ENCODE measurements around the gene PMF1.

PMF1 gene

DNA sequence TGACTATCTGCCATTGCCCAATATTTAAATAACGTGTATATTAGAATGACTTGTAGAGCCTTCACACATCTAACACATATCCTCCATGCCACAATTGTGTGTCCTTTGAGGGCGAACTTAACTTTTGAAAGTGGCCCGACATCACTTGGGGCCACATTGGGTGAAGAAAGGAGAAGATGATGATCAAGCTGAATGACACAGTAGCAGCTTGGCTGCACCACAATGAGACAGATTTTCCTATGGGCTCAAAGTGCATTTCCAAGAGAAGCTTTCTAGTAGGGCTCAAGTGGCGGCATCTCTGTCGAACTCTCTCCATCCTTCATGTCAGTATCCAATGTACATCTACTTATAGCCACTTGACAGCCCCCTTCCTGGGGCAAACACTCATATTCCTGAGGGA, 25.4 kb downstream of the PMF1 start:
- TF ChIP-seq, protein P1, sequence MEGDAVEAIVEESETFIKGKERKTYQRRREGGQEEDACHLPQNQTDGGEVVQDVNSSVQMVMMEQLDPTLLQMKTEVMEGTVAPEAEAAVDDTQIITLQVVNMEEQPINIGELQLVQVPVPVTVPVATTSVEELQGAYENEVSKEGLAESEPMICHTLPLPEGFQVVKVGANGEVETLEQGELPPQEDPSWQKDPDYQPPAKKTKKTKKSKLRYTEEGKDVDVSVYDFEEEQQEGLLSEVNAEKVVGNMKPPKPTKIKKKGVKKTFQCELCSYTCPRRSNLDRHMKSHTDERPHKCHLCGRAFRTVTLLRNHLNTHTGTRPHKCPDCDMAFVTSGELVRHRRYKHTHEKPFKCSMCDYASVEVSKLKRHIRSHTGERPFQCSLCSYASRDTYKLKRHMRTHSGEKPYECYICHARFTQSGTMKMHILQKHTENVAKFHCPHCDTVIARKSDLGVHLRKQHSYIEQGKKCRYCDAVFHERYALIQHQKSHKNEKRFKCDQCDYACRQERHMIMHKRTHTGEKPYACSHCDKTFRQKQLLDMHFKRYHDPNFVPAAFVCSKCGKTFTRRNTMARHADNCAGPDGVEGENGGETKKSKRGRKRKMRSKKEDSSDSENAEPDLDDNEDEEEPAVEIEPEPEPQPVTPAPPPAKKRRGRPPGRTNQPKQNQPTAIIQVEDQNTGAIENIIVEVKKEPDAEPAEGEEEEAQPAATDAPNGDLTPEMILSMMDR (IDR thresholded peaks at IDR 0.05; ENCODE audit: insufficient read depth, missing control alignments): no peak
- FAIRE-seq (no peak), DNase-seq (ENCODE audit: insufficient read length, low spot score) (no peak)

DNA sequence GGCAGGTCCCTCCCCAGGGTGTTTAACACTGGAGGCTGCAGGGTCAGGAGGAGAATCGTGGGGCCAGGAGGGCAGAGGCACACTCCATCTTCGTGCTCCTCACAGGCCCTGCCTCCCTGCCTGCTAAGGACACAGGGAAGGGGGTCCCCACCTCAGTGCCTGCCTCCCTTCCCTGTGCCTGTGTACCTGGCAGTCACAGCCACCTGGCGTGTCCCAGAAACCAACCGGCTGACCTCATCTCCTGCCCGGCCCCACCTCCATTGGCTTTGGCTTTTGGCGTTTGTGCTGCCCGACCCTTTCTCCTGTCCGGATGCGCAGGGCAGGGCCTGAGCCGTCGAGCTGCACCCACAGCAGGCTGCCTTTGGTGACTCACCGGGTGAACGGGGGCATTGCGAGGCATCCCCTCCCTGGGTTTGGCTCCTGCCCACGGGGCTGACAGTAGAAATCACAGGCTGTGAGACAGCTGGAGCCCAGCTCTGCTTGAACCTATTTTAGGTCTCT, 28.6 kb downstream of the PMF1 start:
- DNase-seq (ENCODE audit: insufficient read length, low spot score): no peak
- FAIRE-seq: no peak
- TF ChIP-seq, protein P1 (IDR thresholded peaks at IDR 0.05; ENCODE audit: insufficient read depth, missing control alignments): no peak

DNA sequence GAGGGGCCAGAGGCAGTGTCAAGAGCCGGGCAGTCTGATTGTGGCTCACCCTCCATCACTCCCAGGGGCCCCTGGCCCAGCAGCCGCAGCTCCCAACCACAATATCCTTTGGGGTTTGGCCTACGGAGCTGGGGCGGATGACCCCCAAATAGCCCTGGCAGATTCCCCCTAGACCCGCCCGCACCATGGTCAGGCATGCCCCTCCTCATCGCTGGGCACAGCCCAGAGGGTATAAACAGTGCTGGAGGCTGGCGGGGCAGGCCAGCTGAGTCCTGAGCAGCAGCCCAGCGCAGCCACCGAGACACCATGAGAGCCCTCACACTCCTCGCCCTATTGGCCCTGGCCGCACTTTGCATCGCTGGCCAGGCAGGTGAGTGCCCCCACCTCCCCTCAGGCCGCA, 29.1 kb downstream of the PMF1 start, which contains the start of gene BGLAP:
BGLAP (plus strand) TSS at position 259 of the 400 bp plus-strand sequence; CDS start at position 307, 48 bp downstream.
- FAIRE-seq: no peak

DNA sequence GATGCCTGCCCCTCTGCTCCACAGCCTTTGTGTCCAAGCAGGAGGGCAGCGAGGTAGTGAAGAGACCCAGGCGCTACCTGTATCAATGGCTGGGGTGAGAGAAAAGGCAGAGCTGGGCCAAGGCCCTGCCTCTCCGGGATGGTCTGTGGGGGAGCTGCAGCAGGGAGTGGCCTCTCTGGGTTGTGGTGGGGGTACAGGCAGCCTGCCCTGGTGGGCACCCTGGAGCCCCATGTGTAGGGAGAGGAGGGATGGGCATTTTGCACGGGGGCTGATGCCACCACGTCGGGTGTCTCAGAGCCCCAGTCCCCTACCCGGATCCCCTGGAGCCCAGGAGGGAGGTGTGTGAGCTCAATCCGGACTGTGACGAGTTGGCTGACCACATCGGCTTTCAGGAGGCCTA, 29.9 kb downstream of the PMF1 start:
- TF ChIP-seq, protein P1 (IDR thresholded peaks at IDR 0.05; ENCODE audit: insufficient read depth, missing control alignments): no peak
- DNase-seq (ENCODE audit: insufficient read length, low spot score) (no peak), FAIRE-seq (no peak)

More for the DNA sequence above, 29.1 kb downstream of the PMF1 start, which contains the start of gene BGLAP:
- DNase-seq (ENCODE audit: insufficient read length, low spot score): no peak
- TF ChIP-seq, protein P1 (IDR thresholded peaks at IDR 0.05; ENCODE audit: insufficient read depth, missing control alignments): no peak

DNA sequence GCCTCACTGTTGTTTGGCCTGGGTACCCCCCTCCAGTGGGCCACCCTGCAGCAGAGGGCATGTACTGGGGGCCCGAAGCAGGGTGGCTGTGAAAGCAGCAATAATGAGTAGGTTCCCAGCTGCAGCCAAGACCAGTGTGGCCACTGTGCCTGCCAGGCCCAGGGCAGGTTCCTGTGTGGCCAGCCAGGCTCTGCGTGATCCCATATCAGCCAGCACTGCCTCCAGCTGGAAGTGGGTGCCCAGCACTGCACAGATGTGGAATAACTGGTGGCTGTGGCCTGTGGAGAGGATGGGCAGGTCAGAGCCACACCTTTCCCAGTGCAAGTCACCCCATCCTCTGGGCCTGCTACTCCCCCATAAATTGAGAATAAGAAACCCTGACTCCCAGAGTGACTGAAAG, 31.3 kb downstream of the PMF1 start:
- DNase-seq (ENCODE audit: insufficient read length, low spot score) (no peak), FAIRE-seq (no peak)
- TF ChIP-seq, protein P1 (IDR thresholded peaks at IDR 0.05; ENCODE audit: insufficient read depth, missing control alignments): no peak

DNA sequence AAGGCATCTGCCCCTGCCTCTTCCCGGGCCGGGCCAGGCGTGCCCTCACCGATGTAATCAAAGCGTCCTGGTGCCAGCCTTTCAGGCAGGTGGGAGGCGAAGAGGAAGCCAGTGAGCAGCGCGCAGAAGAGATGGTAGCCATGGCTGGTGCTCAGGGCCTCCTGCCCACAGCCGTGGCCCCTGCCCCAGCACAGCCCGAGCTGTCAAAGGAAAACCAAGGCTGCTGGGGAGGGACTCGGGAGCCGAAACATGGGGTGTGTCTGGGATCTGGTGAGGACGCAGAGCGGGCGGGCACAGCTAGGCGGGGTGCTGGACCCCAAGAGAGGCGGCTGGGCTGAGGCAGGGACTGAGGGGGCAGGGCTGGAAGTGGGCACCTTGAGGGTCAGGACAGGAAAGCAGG, 31.9 kb downstream of the PMF1 start:
- TF ChIP-seq, protein P1 (IDR thresholded peaks at IDR 0.05; ENCODE audit: insufficient read depth, missing control alignments): no peak
- DNase-seq (ENCODE audit: insufficient read length, low spot score) (no peak), FAIRE-seq (no peak)

DNA sequence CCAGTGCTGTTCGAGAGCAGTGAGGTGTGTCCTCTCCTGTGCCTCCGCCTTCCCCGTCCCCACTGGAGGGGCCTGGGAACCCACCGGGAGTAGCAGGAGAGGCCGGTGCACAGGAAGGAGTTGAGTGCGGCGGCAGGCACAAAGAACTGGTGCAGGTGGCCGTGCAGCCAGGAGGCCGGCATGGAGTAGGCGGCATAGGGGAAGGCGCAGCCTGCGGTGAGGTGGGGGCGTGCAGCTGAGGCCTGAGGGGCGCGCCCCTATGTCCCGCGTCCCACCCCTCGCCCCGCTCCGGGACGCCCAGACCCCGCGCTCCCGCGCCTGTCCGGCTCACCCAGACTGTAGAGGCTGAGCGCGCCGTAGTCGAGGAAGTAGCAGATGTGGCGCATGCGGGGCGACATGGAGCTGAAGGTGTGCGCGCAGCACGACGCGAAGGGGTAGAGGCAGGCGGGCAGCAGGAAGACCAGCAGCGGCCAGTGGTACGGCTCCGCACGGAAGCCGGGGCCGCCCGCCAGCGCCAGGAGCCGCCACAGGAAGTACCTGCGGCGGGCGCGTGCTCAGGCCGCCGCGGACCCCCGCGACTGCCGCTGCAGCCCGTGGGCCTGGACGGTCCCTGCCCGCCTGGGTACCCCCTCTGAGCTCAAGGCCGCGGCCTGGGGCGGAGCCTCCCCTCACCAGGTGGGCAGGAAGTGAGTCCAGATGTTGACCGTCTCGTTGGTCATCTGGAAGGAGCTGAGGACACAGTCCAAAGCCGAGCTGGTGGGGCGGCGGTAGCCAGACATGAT, 32.8 kb downstream of the PMF1 start:
- no peak for FAIRE-seq
- no peak for DNase-seq (ENCODE audit: insufficient read length, low spot score)
- TF ChIP-seq, protein P1 (IDR thresholded peaks at IDR 0.05; ENCODE audit: insufficient read depth, missing control alignments): no peak
